ENCODE measurements around the gene PCDHGC3. TPM values are rescaled to one million over a fixed set of nuclear protein-coding genes. Genes with fewer than 3 reads are reported as not detected.

The PCDHGC3 gene
- total RNA-seq, 4 donors from 2014 or later: 6.0 to 17.0 (median 13.6) TPM

DNA sequence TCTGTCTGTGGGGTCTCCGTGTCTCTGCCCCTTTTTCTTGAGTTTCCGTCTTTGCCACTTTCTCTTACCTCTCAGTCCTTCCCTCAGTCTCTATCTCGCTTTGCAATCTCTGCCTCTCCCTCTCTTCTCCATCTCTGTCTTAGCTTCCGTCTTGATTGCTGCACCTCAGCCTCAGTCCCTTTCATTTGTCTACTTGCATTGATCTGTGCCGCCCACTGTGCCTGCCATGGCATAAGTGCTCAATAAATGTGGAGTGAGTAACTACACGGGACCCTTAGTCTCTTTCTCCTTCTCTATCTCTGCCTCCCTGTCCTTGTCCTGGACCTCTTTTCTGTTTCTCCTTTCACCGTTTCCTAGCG lies 19.7 kb downstream of the PCDHGC3 start:
- TF ChIP-seq CTCF (IDR thresholded peaks at IDR 0.05) (no peak), POLR2AphosphoS5 (IDR thresholded peaks at IDR 0.05) (no peak), EP300 (IDR thresholded peaks at IDR 0.05; ENCODE audit: low read depth) (no peak), POLR2A (IDR thresholded peaks at IDR 0.05) (no peak)
- Histone ChIP-seq H3K4me3 (no peak overlapping the region), H3K27ac (no peak overlapping the region), H3K36me3 (no peaks in the 10 kb centered on the region), H3K27me3 (peaks cover 22% of the 10 kb centered on the region), H3K4me1 (peaks cover 0 to 5% (median 0%) of the 10 kb centered on the region in 4 donors), H3K9me3 (no peaks in the 10 kb centered on the region)
- DNase-seq: no peak
- in situ Hi-C loops (cut with MboI; ENCODE audit: low pct_ligation_motif_present in 1 of 4, low pct_unique_long_range_greater_than_20kb in 1 of 4, low sequenced_read_pairs in 3 of 4): no loop called here
- 89 to 91% methylated on average over 8 of the region's 8 CpGs for WGBS, 2 donors (ENCODE audit: low coverage in 1 of 2)
- intact Hi-C loops (cut with DNase I; ENCODE audit: low total_unique reads): no loop called here

GRCh38 chr5:141496038-141496437 lies 20.3 kb downstream of the PCDHGC3 start:
- Histone ChIP-seq H3K36me3 (no peaks in the 10 kb centered on the region), H3K9me3 (no peaks in the 10 kb centered on the region), H3K4me1 (peaks cover 0 to 5% (median 0%) of the 10 kb centered on the region in 4 donors), H3K27ac (no peak overlapping the region), H3K4me3 (no peak overlapping the region), H3K27me3 (peaks cover 18% of the 10 kb centered on the region)
- TF ChIP-seq POLR2AphosphoS5 (IDR thresholded peaks at IDR 0.05): no peak
- TF ChIP-seq EP300 (IDR thresholded peaks at IDR 0.05; ENCODE audit: low read depth): no peak
- no peak for TF ChIP-seq POLR2A (IDR thresholded peaks at IDR 0.05)
- TF ChIP-seq CTCF (IDR thresholded peaks at IDR 0.05): no peak
- WGBS, 2 donors (ENCODE audit: low coverage in 1 of 2): 76 to 83% methylated on average over 1 to 4 of the region's 4 CpGs
- no peak for DNase-seq
- intact Hi-C loops (cut with DNase I; ENCODE audit: low total_unique reads): no loop called here
- in situ Hi-C loops (cut with MboI; ENCODE audit: low pct_ligation_motif_present in 1 of 4, low pct_unique_long_range_greater_than_20kb in 1 of 4, low sequenced_read_pairs in 3 of 4): no loop called here

DNA sequence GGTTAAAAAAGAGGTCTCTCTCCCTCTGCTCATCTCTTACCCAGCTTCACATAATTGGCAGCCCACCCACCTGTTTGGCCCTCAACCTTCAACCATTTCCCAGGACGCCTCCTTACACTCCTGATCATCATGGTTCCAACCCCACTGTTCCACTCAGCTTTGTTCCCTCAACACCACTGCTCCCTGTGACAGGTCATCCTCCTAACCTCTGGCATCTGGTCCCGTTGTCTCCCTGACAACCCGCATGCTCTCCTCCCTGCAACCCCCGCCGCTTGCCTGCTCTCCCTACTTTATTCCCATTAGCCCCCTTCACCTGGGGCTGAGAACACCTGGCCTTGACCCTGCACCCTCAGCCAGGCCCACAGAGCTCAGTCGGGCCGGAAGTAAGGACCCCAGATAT lies 26.0 kb downstream of the PCDHGC3 start:
- Histone ChIP-seq H3K4me1 (peaks cover 0 to 3% (median under 1%) of the 10 kb centered on the region in 4 donors), H3K9me3 (no peaks in the 10 kb centered on the region), H3K27me3 (no peaks in the 10 kb centered on the region), H3K27ac (no peak overlapping the region), H3K36me3 (no peaks in the 10 kb centered on the region), H3K4me3 (no peak overlapping the region)
- TF ChIP-seq POLR2AphosphoS5 (IDR thresholded peaks at IDR 0.05): no peak
- TF ChIP-seq EP300 (IDR thresholded peaks at IDR 0.05; ENCODE audit: low read depth): no peak
- no peak for TF ChIP-seq POLR2A (IDR thresholded peaks at IDR 0.05)
- no peak for TF ChIP-seq CTCF (IDR thresholded peaks at IDR 0.05)
- no peak for DNase-seq
- intact Hi-C loops (cut with DNase I; ENCODE audit: low total_unique reads): no loop called here
- in situ Hi-C loops (cut with MboI; ENCODE audit: low pct_ligation_motif_present in 1 of 4, low pct_unique_long_range_greater_than_20kb in 1 of 4, low sequenced_read_pairs in 3 of 4): no loop called here
- 79 to 94% methylated on average over 3 to 7 of the region's 7 CpGs for WGBS, 2 donors (ENCODE audit: low coverage in 1 of 2)

- peaks cover 7 to 23% (median 15%) of the 10 kb centered on the region in 4 donors for H3K4me1 ChIP-seq
- TF ChIP-seq EP300 (IDR thresholded peaks at IDR 0.05; ENCODE audit: low read depth) (no peak), POLR2AphosphoS5 (IDR thresholded peaks at IDR 0.05) (no peak)
- no peak overlapping the region for H3K27ac ChIP-seq
- intact Hi-C loops (cut with DNase I; ENCODE audit: low total_unique reads) (no loop called here), in situ Hi-C loops (cut with MboI; ENCODE audit: low pct_ligation_motif_present in 1 of 4, low pct_unique_long_range_greater_than_20kb in 1 of 4, low sequenced_read_pairs in 3 of 4) (no loop called here)
- no peak for DNase-seq
- H3K4me3 ChIP-seq: no peak overlapping the region
- H3K9me3 ChIP-seq: no peaks in the 10 kb centered on the region
- no peaks in the 10 kb centered on the region for H3K36me3 ChIP-seq
- H3K27me3 ChIP-seq: no peaks in the 10 kb centered on the region
- 96 to 100% methylated on average over 2 of the region's 2 CpGs for WGBS, 2 donors (ENCODE audit: low coverage in 1 of 2)
Observed at GRCh38 chr5:141503681-141504080, 27.9 kb downstream of the PCDHGC3 start.

DNA sequence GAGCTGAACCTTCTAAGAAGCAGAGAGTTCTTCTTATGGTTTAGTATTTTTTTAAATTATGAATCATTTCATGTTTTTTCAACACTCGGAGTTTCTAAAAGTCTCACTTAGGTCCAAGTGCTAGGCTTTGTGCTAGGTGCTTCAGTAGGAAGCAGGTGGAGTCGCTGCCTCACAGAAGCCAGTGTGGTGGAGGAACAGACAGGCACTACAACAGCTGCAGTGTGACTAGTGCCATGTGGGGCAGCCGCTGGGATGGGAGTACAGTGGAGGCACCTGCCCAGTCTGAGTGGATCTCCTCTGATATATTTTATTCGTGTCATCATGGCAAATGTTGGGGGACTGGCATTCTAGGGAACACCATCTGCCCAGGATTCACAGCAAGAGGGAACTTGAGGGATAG lies 28.4 kb downstream of the PCDHGC3 start:
- H3K27me3 ChIP-seq: no peaks in the 10 kb centered on the region
- in situ Hi-C loops (cut with MboI; ENCODE audit: low pct_ligation_motif_present in 1 of 4, low pct_unique_long_range_greater_than_20kb in 1 of 4, low sequenced_read_pairs in 3 of 4): no loop called here

More for the DNA sequence above, 28.4 kb downstream of the PCDHGC3 start:
- TF ChIP-seq CTCF (IDR thresholded peaks at IDR 0.05) (no peak), POLR2A (IDR thresholded peaks at IDR 0.05) (no peak), POLR2AphosphoS5 (IDR thresholded peaks at IDR 0.05) (no peak), EP300 (IDR thresholded peaks at IDR 0.05; ENCODE audit: low read depth) (no peak)
- Histone ChIP-seq H3K4me1 (peaks cover 8 to 25% (median 18%) of the 10 kb centered on the region in 4 donors), H3K36me3 (no peaks in the 10 kb centered on the region), H3K9me3 (no peaks in the 10 kb centered on the region), H3K4me3 (no peak overlapping the region), H3K27ac (no peak overlapping the region)
- 80 to 92% methylated on average over 1 to 4 of the region's 4 CpGs for WGBS, 2 donors (ENCODE audit: low coverage in 1 of 2)
- no peak for DNase-seq
- intact Hi-C loops (cut with DNase I; ENCODE audit: low total_unique reads): no loop called here

Measured in transverse colon (tissue), 4 donors.